HG02981 (cell line): ENCODE results near the gene RGS7.
A peak's percentile ranks its signal among the peaks of the same experiment; 100 is the strongest.
"Not testable (repeated sequence)": the region's sequence is repeated elsewhere in the genome, so short reads cannot be mapped to it uniquely, and the experiment has no call there.

ENCODE experiments used
- ATAC-seq: cut with Tn5 transposase; IDR thresholded peaks from one replicate; pipeline ENCODE4 v1.9.1; 2021; ENCODE audit warnings: mild to moderate bottlenecking, moderate library complexity; ENCODE audit not compliant: unreplicated experiment

The RGS7 gene

GRCh38 chr1:241332037-241332409 is 25.0 kb downstream of the RGS7 start:
- ATAC-seq, result no peak

- peak; percentile 41 for ATAC-seq
Measured at GRCh38 chr1:241331328-241332036, 25.5 kb downstream of the RGS7 start.

- peak; percentile 72 for ATAC-seq
Measured at GRCh38 chr1:241330619-241331327, 26.2 kb downstream of the RGS7 start.

- ATAC-seq, result no peak
Measured at GRCh38 chr1:241325456-241325855, 31.5 kb downstream of the RGS7 start.

GRCh38 chr1:241323514-241324195 is 33.4 kb downstream of the RGS7 start:
- no peak for ATAC-seq

GRCh38 chr1:241317676-241318075 is 39.3 kb downstream of the RGS7 start:
- no peak for ATAC-seq

- ATAC-seq, result no peak
Measured at GRCh38 chr1:241316372-241316771, 40.6 kb downstream of the RGS7 start.

- no peak for ATAC-seq
Measured at GRCh38 chr1:241311056-241311746, 45.8 kb downstream of the RGS7 start.

GRCh38 chr1:241310451-241310850 is 46.6 kb downstream of the RGS7 start:
- ATAC-seq, result no peak

GRCh38 chr1:241309651-241310050 is 47.4 kb downstream of the RGS7 start:
- no peak for ATAC-seq

- no peak for ATAC-seq
Measured at GRCh38 chr1:241308471-241308870, 48.5 kb downstream of the RGS7 start.

- no peak for ATAC-seq
Measured at GRCh38 chr1:241308011-241308410, 49.0 kb downstream of the RGS7 start.

GRCh38 chr1:241306125-241306790 is 50.7 kb downstream of the RGS7 start:
- no peak for ATAC-seq

- ATAC-seq, result not testable (repeated sequence)
Measured at GRCh38 chr1:241302024-241302423, 55.0 kb downstream of the RGS7 start.

GRCh38 chr1:241299347-241299746 is 57.7 kb downstream of the RGS7 start:
- no peak for ATAC-seq

GRCh38 chr1:241292973-241293372 is 64.0 kb downstream of the RGS7 start:
- ATAC-seq, result no peak

- ATAC-seq, result not testable (repeated sequence)
Measured at GRCh38 chr1:241291548-241291947, 65.5 kb downstream of the RGS7 start.

- ATAC-seq, result no peak
Measured at GRCh38 chr1:241286486-241286885, 70.5 kb downstream of the RGS7 start.

GRCh38 chr1:241276391-241276790 is 80.6 kb downstream of the RGS7 start:
- no peak for ATAC-seq

- no peak for ATAC-seq
Measured at GRCh38 chr1:241275981-241276380, 81.0 kb downstream of the RGS7 start.

- ATAC-seq, result no peak
Measured at GRCh38 chr1:241275226-241275625, 81.8 kb downstream of the RGS7 start.
